GM19463 (cell line): ENCODE results near the gene SSTR5.
"Not testable (repeated sequence)": the region's sequence is repeated elsewhere in the genome, so short reads cannot be mapped to it uniquely, and the experiment has no call there.

Source experiments
- ATAC-seq: cut with Tn5 transposase; IDR thresholded peaks from one replicate; pipeline ENCODE4 v1.9.1; 2021; ENCODE audit warnings: mild to moderate bottlenecking, moderate library complexity; ENCODE audit not compliant: unreplicated experiment

SSTR5 gene

GRCh38 chr16:1090620-1091587 lies 18.4 kb downstream of the SSTR5 start:
- ATAC-seq, result no peak

- ATAC-seq, result no peak
Observed at GRCh38 chr16:1091992-1092552, 19.5 kb downstream of the SSTR5 start.

- ATAC-seq, result not testable (repeated sequence)
Observed at GRCh38 chr16:1092685-1093283, 20.2 kb downstream of the SSTR5 start.

DNA sequence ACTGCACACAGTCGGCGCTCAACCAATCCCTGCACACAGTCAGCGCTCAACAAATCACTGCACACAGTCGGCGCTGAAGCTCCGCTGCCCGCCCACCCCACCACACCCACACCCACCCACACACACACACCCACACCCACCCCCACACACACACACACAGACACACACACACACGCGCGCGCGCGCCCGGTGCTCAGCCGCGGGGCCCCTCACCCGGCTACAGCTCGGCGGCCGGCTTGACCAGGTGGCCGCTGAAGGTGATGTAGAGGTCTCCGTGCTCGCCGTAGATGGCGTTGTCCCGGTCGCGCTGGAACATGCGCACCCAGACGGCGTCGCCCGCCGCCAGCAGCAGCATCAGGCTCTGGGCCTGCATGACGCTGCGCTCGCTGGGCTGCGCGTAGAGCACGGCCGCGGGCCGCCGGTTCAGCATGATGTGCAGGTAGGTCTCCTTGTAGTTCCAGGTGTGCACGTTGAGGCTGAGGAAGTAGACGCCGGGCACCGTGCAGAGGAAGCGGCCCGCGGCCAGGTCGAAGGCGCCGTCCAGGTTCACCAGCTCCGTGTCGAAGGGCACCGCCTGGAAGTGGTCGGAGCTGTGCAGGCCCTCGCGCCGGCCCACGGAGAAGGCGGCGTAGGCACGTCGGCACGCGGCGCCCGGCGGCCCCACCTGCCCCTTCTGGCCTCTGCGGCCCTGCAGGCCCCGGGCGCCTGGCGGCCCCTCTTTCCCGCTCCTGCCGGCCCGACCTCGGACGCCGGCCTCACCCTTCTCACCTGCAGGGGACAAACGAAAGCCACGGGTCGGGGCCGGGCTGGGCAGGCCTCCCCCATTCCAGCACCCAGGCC lies 21.0 kb downstream of the SSTR5 start:
- no peak for ATAC-seq

- ATAC-seq, result no peak
Observed at GRCh38 chr16:1094124-1094479, 21.6 kb downstream of the SSTR5 start.

GRCh38 chr16:1094601-1095449 lies 22.3 kb downstream of the SSTR5 start:
- ATAC-seq, result no peak

- no peak for ATAC-seq
Observed at GRCh38 chr16:1095450-1096168, 23.1 kb downstream of the SSTR5 start.

- no peak for ATAC-seq
Observed at GRCh38 chr16:1096169-1097082, 23.9 kb downstream of the SSTR5 start, which contains the start of gene C1QTNF8. Gene C1QTNF8, minus strand, starts transcription at chr16:1096244. Its CDS starts 1,322 bp downstream, at chr16:1094922.

DNA sequence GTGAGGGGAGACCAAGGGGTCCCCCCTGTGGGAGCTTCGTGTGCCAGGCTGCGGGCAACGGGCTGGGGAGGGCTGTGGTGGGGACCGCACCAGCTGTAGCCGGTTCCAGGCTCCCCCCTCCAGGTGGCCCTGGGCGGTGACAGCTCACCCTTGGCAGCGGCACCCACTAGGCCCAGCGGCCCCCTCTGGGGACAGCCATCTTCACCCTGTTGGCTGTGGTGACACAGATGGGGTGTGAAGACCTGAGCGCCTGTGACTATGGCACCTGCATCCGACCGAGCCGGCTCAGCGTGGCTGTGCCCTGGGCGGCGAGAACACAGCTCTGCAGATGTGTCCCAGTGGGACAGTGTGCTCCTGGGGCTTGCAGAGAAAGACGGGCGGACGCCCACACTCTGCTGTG lies 24.6 kb downstream of the SSTR5 start:
- ATAC-seq, result no peak

DNA sequence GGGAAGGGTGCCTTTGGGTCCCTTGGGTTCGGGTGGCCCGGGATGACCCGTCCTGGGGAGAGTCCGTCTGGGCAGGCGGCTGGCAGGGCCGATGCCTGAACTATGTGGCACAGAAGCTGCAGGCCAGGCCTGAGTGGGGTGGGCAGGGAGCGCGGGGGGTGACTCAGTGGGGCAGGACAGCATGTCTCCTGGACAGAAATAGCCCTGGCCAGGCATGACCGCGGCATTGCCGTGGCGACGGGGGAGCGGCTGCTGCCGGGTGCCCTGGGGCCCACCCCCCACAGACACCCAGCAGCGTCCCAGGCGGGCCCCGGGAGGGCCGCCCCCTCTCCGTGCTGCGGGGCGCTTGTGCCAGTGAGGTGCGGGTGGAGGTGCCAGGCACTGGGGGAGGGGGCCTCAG lies 25.3 kb downstream of the SSTR5 start:
- ATAC-seq, result no peak

DNA sequence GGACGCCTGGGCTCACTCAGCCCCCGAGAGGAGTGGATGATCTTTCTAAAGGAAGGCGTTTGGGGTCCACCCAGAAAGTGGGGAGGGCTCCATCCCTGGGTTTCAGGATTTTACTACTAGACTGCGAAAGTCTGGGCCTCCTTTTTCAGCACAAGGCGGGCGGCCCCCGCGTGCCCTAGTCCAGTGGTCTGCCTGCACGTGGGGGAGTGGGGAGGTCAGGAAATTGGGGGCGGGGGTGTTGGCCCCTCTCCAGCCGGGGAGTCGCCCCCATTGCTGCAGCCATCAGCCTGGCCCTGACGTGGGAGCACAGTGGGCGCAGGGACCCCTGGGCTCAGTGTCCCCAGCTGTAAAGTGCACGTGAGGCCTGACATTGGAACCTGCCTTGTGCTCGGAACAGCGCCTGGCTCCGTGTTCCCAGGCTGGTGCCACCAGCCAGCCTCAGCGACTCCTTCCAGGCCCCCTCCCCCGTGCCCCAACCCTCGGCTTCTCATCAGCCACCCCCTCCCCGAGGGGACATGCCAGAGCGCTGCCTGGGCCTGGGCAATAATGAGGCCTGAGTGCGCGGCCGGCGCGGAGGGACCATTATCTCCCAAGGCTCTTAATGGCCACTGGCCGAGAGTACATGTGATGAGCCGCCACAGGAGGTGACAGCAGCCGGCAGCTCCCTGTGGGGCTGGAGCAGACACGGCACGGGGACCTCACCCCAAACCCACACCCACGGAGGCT lies 25.9 kb downstream of the SSTR5 start:
- no peak for ATAC-seq

GRCh38 chr16:1099189-1100083 lies 26.9 kb downstream of the SSTR5 start:
- no peak for ATAC-seq

- no peak for ATAC-seq
Observed at GRCh38 chr16:1100084-1100800, 27.7 kb downstream of the SSTR5 start.

DNA sequence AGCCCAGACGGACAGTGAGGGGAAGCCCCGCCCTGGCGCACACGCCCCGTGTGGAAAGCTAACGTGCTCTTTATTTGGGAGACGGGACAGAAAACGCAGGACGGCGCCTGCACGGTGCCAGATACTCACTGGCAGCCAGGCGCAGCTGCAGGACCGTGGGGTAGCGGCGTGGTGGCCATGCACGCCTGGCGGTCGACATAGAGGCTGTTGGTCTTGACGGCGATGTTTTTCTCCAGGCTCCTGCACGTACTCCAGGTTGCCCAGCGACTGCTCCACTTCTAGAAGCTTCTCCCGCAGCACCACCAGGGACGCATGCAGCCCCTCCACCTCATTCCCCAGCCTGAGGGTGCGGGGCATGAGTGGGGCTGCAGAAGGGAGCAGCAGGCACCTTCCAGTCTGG lies 28.6 kb downstream of the SSTR5 start:
- ATAC-seq, result no peak

DNA sequence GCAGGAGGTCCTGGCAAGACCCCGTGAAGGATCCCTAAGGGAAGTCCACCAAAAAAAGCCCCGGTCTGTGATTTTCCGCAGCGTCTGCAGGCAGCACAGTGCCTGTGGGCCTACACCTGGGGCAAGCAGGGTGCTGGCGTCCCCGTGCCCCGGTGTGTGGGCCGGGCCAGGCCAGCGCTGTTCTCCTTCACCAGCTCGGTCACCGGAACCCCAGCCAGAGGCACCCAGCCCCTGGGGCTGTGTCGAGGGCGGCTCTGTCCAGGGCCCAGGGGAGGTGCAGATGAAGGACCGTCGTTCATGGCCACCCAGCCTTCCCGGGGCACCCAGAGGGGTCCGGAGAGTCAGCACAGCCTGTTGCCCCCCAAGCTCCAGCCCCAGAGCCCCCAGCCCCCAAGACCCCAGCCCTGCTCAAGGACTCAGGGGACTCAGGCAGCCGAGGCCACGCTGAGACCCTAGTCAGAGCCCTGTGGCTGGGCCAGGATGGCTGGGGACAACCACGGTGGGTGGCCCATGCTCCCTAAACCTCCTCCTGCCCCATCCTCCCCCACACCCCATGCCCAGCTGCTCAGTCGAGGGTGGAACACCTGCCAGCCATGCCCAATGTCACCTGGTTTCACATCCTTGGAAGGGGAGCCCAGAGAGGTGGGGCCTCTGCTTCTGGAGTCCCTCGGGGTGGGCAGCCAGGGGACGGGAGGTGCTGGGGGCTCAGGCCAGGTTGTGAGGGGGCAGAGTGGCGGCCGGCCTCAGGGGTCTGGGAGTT lies 29.2 kb downstream of the SSTR5 start:
- ATAC-seq, result no peak
